HUDEP-2 (cell line): Measurements from ENCODE around the gene SAA2.
"Not testable (repeated sequence)": the region's sequence is repeated elsewhere in the genome, so short reads cannot be mapped to it uniquely, and the experiment has no call there.

Experiments used
- DNase-seq, 76 experiments: peaks; one replicate each; lab custom pipeline; 2025; ENCODE audit not compliant: unreplicated experiment in 76 of 76; lab: John Stamatoyannopoulos, UW

Gene SAA2

GRCh38 chr11:18203723-18204122 lies 44.7 kb downstream of the SAA2 start:
- DNase-seq = peak in 4 of 76 experiments; percentile 2 to 11 (median 4)

- not testable (repeated sequence) for DNase-seq
Measured at GRCh38 chr11:18197738-18198137, 50.7 kb downstream of the SAA2 start.

- no peak for DNase-seq
Measured at GRCh38 chr11:18196532-18196931, 51.9 kb downstream of the SAA2 start.
